GM12878 (cell line): ENCODE data around the gene FAM181B. TPM values are rescaled to one million over a fixed set of nuclear protein-coding genes. Genes with fewer than 3 reads are reported as not detected.

Experiments
- ATAC-seq: fragments of 200-7000 bp; cut with Tn5 transposase; 3 replicates; pipeline ENCODE4 v1.9.1; 2020; ENCODE audit warnings: mild to moderate bottlenecking, moderate library complexity
- BruUV-seq: library from RNA; stranded (reverse); fragments of 400-500 nt; replicated peaks from 2 replicates; lab custom pipeline; 2021; lab: Mats Ljungman, UMichigan
- CTCF ChIA-PET: fragments of 300-600 bp; sonication (Branson Sonifier 250); formaldehyde crosslinking; extraction: SDS; loops from one replicate; lab custom pipeline; 2021; ENCODE audit warnings: inconsistent platforms; lab: Yijun Ruan, JAX
- POLR2A ChIA-PET: fragments of 350-600 bp; formaldehyde crosslinking; extraction: SDS; loops from one replicate; lab custom pipeline; 2021; ENCODE audit warnings: inconsistent platforms; lab: Charles Lee
- RAD21 ChIA-PET: fragments of 300-600 bp; sonication (Branson Sonifier 250); formaldehyde crosslinking; loops from one replicate; lab custom pipeline; 2023; ENCODE audit warnings: antibody characterized with exemption; ENCODE audit not compliant: unreplicated experiment; lab: Charles Lee
- SMC1A ChIA-PET: fragments of 300-600 bp; sonication (Branson Sonifier 250); formaldehyde crosslinking; loops from one replicate; lab custom pipeline; 2023; ENCODE audit not compliant: unreplicated experiment, uncharacterized antibody; lab: Charles Lee
- DNase-seq: peaks from one replicate; pipeline ENCODE4 v3.0.0-alpha.2; 2011; ENCODE audit warnings: low read depth, low spot score
- FAIRE-seq: peaks from 3 replicates; lab custom pipeline; 2011; peaks lifted over from hg19 to GRCh38; lab: Jason Lieb, UNC
- H2AFZ ChIP-seq: 2 replicates; pipeline ENCODE4 v1.6.0; 2011; ENCODE audit warnings: low read depth, low read length, control low read depth; ENCODE audit not compliant: control insufficient read depth
- H3K27ac ChIP-seq: 2 replicates; pipeline ENCODE4 v1.5.1; 2011; ENCODE audit warnings: control low read depth; ENCODE audit not compliant: control insufficient read depth, insufficient read depth
- H3K27me3 ChIP-seq, 2 experiments: replicated peaks in 1 of 2; 2 replicates each; pipeline versions ENCODE4 v1.6.0 to v1.6.1; 2011; ENCODE audit warnings: low read length in 1 of 2; ENCODE audit not compliant: control insufficient read depth in 2 of 2, insufficient read depth in 2 of 2
- H3K36me3 ChIP-seq, 2 experiments: 2 replicates each; pipeline ENCODE4 v1.5.1; 2011; ENCODE audit warnings: low read length in 1 of 2; ENCODE audit not compliant: control insufficient read depth in 2 of 2, insufficient read depth in 2 of 2
- H3K4me1 ChIP-seq: 2 replicates; pipeline ENCODE4 v1.6.1; 2011; ENCODE audit warnings: mild to moderate bottlenecking, low read length, moderate library complexity, mixed read lengths; ENCODE audit not compliant: control insufficient read depth, insufficient read depth
- H3K4me2 ChIP-seq: 2 replicates; pipeline ENCODE4 v1.6.0; 2011; ENCODE audit warnings: control low read depth; ENCODE audit not compliant: control insufficient read depth, insufficient read depth
- H3K4me3 ChIP-seq: fragments of 200-600 bp; sonication (generic); 2 replicates; pipeline ENCODE4 v1.5.1; 2016
- H3K79me2 ChIP-seq: 2 replicates; pipeline ENCODE4 v1.6.0; 2011; ENCODE audit warnings: low read length; ENCODE audit not compliant: control insufficient read depth, insufficient read depth
- H3K9ac ChIP-seq: 2 replicates; pipeline ENCODE4 v1.8.0; 2011; ENCODE audit warnings: low read length, control low read depth, mixed read lengths; ENCODE audit not compliant: control insufficient read depth, insufficient read depth
- H3K9me3 ChIP-seq: replicated peaks from 3 replicates; pipeline ENCODE4 v1.5.1; 2011; ENCODE audit warnings: mild to moderate bottlenecking, low read length; ENCODE audit not compliant: control insufficient read depth, insufficient read depth
- H4K20me1 ChIP-seq: 2 replicates; pipeline ENCODE4 v1.6.0; 2011; ENCODE audit not compliant: control insufficient read depth, insufficient read depth
- BACH1 ChIP-seq: fragments of 450-650 bp; IDR thresholded peaks from 2 replicates; pipeline ENCODE4 v1.6.1; 2017; ENCODE audit warnings: mild to moderate bottlenecking, borderline replicate concordance
- BRCA1 ChIP-seq: IDR thresholded peaks from 2 replicates; pipeline ENCODE4 v1.6.1; 2011; ENCODE audit warnings: low read depth, low read length, improper control_type of control experiment
- CEBPB ChIP-seq, 2 experiments: fragments of 150-350 bp in 1 of 2; IDR thresholded peaks; 2 replicates each; pipeline ENCODE4 v1.6.1; 2012 to 2014; ENCODE audit warnings: low read depth in 2 of 2, low read length in 2 of 2, borderline replicate concordance in 1 of 2, inconsistent platforms in 1 of 2
- DPF2 ChIP-seq: fragments of 450-650 bp; IDR thresholded peaks from 2 replicates; pipeline ENCODE4 v1.6.1; 2017; ENCODE audit warnings: mild to moderate bottlenecking
- E2F8 ChIP-seq: fragments of 450-650 bp; IDR thresholded peaks from 2 replicates; pipeline ENCODE4 v1.6.1; 2018; ENCODE audit warnings: mild to moderate bottlenecking, low read depth, moderate library complexity; ENCODE audit not compliant: partially characterized antibody
- FOXK2 ChIP-seq: fragments of 450-650 bp; IDR thresholded peaks from 2 replicates; pipeline ENCODE4 v1.6.1; 2017; ENCODE audit warnings: mild to moderate bottlenecking, moderate library complexity
- HSF1 ChIP-seq: fragments of 150-350 bp; IDR thresholded peaks from 2 replicates; pipeline ENCODE4 v1.6.1; 2014; ENCODE audit warnings: mild to moderate bottlenecking, low read depth, low read length
- IRF3 ChIP-seq: fragments of 450-650 bp; IDR thresholded peaks from 2 replicates; pipeline ENCODE4 v1.6.1; 2014; ENCODE audit warnings: mild to moderate bottlenecking
- JUND ChIP-seq: IDR thresholded peaks from 2 replicates; pipeline ENCODE4 v1.6.1; 2012; ENCODE audit warnings: low read depth, mild to moderate bottlenecking, low read length, improper control_type of control experiment, moderate library complexity
- NFIC ChIP-seq: IDR thresholded peaks from 2 replicates; pipeline ENCODE4 v1.6.1; 2012; ENCODE audit warnings: low read depth, mild to moderate bottlenecking, inconsistent platforms, low read length, moderate library complexity
- POU2F2 ChIP-seq: IDR thresholded peaks from 3 replicates; pipeline ENCODE4 v1.6.1; 2011; ENCODE audit warnings: low read depth, mild to moderate bottlenecking, low read length, borderline replicate concordance
- RBBP5 ChIP-seq: fragments of 200-600 bp; sonication (generic); conservative IDR thresholded peaks from 2 replicates; pipeline ENCODE4 v1.6.1; 2016
- RELA ChIP-seq: fragments of 450-650 bp; IDR thresholded peaks from 2 replicates; pipeline ENCODE4 v1.8.0; 2014; ENCODE audit warnings: borderline replicate concordance; ENCODE audit not compliant: partially characterized antibody
- SIN3A ChIP-seq: IDR thresholded peaks from 2 replicates; pipeline ENCODE4 v1.6.1; 2012; ENCODE audit warnings: low read depth, low read length, improper control_type of control experiment
- SREBF1 ChIP-seq: IDR thresholded peaks from 2 replicates; pipeline ENCODE4 v1.6.1; 2012; ENCODE audit warnings: mild to moderate bottlenecking, low read length
- SUZ12 ChIP-seq: fragments of 200-600 bp; sonication (generic); IDR thresholded peaks from one replicate; pipeline ENCODE4 v1.6.1; 2018; ENCODE audit warnings: antibody characterized with exemption, mild to moderate bottlenecking; ENCODE audit not compliant: unreplicated experiment
- TARDBP ChIP-seq: IDR thresholded peaks from 2 replicates; pipeline ENCODE4 v1.6.1; 2016; ENCODE audit warnings: borderline replicate concordance
- ZNF24 ChIP-seq: fragments of 450-650 bp; IDR thresholded peaks from 2 replicates; pipeline ENCODE4 v1.6.1; 2017; ENCODE audit warnings: antibody characterized with exemption, mild to moderate bottlenecking
- WGBS: methylation state at CpG from one replicate; pipeline ENCODE4 v1.1.6; 2016; ENCODE audit warnings: low lambda C conversion rate; ENCODE audit not compliant: insufficient replicate concordance, insufficient coverage; ENCODE audit errors: missing lambda C conversion rate; 5-methylcytosine and 5-hydroxymethylcytosine counted together
- in situ Hi-C: fragments of 300-500 bp; cut with MboI; formaldehyde crosslinking; loops from 9 replicates; pipeline ENCODE4 v1.14.3; 2018; ENCODE audit warnings: mixed read lengths
- intact Hi-C: fragments of 100-400 bp; cut with micrococcal nuclease; formaldehyde crosslinking; loops from one replicate; pipeline ENCODE4 v1.14.2; 2022; ENCODE audit not compliant: unreplicated experiment
- polyA plus RNA-seq, 11 experiments: library from polyadenylated mRNA; depleted of rRNA in 4 of 11; unstranded in 6 of 11; stranded (reverse) in 5 of 11; fragments of >200 nt; fragmentation: Nextera tagmentation in 4 of 11; fragmentation: Illumina TruSeq in 1 of 11; extraction: Ambion mirVana in 4 of 11; extraction: Trizol in 1 of 11; gene quantifications; 1 replicate in 1 of 11; 2 replicates in 10 of 11; pipeline versions ENCODE4 v1.2.1 to v1.2.3, GENCODE V29; 2011 to 2016; ENCODE audit warnings: inconsistent platforms in 2 of 11, missing spikeins in 2 of 11, low read depth in 1 of 11
- total RNA-seq, 4 experiments: library from RNA; depleted of rRNA in 3 of 4; stranded (reverse); fragments of >200 nt in 3 of 4; fragmentation: Illumina TruSeq in 1 of 4; extraction: Trizol in 1 of 4; gene quantifications; 2 replicates each; pipeline versions ENCODE4 v1.2.1 to v1.2.3, GENCODE V29; 2013 to 2021

FAM181B gene
- total and polyA plus RNA-seq, 10 of the 15 experiments (the other 5 are each of a cell fraction or from before 2014, with no cell fraction given): not detected

GRCh38 chr11:82782825-82783374, 49.2 kb upstream of the FAM181B start:
- TF ChIP-seq IRF3: no peak
- TF ChIP-seq BRCA1: no peak
- no peak for TF ChIP-seq SREBF1
- no peak for TF ChIP-seq CEBPB (IDR thresholded peaks at IDR 0.05; ENCODE audit: borderline replicate concordance in 1 of 2, low read depth in 2 of 2, low read length in 2 of 2)
- TF ChIP-seq TARDBP: no peak
- TF ChIP-seq SIN3A: no peak
- no peak for TF ChIP-seq BACH1
- no peak for TF ChIP-seq RBBP5
- TF ChIP-seq E2F8: no peak
- TF ChIP-seq POU2F2: no peak
- TF ChIP-seq HSF1: no peak
- TF ChIP-seq RELA: no peak
- TF ChIP-seq SUZ12: no peak
- no peak for TF ChIP-seq JUND
- TF ChIP-seq FOXK2: no peak
- TF ChIP-seq ZNF24: no peak
- no peak for TF ChIP-seq NFIC
- TF ChIP-seq DPF2: no peak
- TF ChIP-seq, all 136 proteins: peak for 0

More at GRCh38 chr11:82782825-82783374, 49.2 kb upstream of the FAM181B start:
- CTCF ChIA-PET: no interaction called here
- 94% methylated on average over 1 of the region's 1 CpG for WGBS
- Histone ChIP-seq H3K4me1 (no peaks in the 10 kb centered on the region), H3K27me3 (no peaks in the 10 kb centered on the region), H3K9ac (no peak overlapping the region), H2AFZ (no peak overlapping the region), H3K4me2 (no peak overlapping the region), H3K4me3 (no peak overlapping the region), H3K79me2 (no peaks in the 10 kb centered on the region), H4K20me1 (no peaks in the 10 kb centered on the region), H3K9me3 (no peaks in the 10 kb centered on the region; the same call in 2 of the 3 replicates), H3K36me3 (no peaks in the 10 kb centered on the region), H3K27ac (no peak overlapping the region)
- intact Hi-C loops: no loop called here
- ATAC-seq: no peak
- FAIRE-seq: peak; percentile 23
- SMC1A ChIA-PET: no interaction called here
- RAD21 ChIA-PET: no interaction called here
- DNase-seq: no peak
- in situ Hi-C loops: no loop called here
- BruUV-seq: no TSS peak
- POLR2A ChIA-PET: no interaction called here
